HG02870 (cell line): Measurements from ENCODE around the gene IFNG-AS1.

Experiments used
- ATAC-seq: cut with Tn5 transposase; IDR thresholded peaks from one replicate; pipeline ENCODE4 v1.9.1; 2021; ENCODE audit warnings: mild to moderate bottlenecking, moderate library complexity; ENCODE audit not compliant: unreplicated experiment

IFNG-AS1 gene

DNA sequence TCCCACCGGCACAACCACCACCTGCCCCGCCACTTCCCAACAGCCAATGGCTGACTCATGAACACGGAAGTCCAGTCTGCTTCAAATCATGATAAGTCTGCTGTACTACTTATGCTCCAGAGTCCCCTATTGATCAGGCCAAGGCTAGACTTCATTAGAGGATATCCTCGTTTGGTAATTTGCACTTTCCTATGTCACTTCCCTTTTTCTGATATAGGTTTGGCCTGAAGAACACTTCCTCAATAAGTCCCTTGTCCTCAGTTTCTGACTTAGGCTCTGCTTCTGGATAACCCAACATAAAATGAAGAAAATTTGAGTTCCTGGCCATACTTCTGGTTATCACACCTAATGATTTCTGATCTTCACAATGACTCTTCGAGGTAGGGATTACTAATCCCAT, 45.3 kb downstream of the IFNG-AS1 start:
- no peak for ATAC-seq

DNA sequence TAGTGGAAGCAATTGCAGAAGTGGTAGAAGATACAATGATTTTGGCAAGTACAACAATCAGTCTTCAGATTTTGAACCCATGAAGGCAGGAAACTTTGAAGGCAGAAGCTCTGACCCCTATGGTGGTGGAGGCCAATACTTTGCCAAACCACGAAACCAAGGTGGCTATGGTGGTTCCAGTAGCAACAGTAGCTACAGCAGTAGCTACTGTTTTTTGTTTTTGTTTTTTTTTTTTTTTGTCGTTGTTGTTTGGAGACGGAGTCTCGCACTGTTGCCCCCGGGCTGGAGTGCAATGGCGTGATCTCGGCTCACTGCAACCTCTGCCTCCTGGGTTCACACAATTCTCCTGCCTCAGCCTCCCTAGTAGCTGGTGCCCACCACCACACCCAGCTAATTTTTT, 47.4 kb downstream of the IFNG-AS1 start:
- ATAC-seq = no peak

DNA sequence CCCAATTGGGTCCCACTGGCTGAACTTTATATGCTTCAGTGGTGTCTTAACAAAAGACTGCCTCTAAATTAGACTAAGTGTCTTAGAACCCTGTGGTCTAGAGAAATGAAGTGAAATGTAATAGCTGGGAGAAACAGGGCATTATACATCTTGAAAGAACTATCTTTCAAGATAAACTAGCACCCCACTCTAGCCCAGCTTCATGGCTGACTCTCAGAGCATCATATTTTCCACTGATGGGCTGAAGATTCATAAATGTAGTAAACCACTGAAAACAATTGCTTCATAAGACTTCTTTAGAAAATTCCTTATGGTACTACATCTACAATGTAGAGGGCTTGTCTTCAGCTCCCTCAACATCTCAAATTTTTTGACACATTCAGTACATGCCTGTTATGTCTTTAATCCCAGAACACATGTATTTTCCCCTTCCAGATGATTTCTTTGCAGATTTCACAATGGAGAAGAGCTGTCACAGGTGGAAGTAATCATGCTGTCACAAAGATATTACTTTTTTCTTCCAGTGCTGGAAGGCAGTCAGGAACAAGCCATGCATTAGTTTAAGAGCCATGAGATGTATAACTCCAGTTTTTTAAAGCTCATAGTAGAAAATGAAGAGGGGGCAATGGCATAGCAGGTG, 48.5 kb downstream of the IFNG-AS1 start:
- ATAC-seq = no peak

DNA sequence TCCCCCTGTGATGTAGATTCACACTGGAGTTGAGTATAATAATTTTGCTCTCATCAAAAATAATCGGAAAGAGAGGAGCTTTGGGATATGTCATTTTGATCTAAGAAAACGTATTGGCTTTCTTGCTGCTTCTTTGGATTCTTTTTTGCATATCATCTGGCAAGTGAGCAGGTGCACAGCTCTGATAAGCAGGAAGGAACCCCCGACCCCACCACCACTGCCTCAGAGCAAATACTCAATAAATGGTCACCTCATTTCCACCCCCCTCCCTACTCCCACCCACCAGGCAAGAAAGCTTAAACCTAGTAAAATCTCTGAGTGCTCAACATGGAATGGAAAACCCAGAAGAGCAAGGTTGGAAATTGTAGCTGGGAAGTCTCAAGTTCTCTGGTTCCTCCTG, 49.4 kb downstream of the IFNG-AS1 start:
- no peak for ATAC-seq

DNA sequence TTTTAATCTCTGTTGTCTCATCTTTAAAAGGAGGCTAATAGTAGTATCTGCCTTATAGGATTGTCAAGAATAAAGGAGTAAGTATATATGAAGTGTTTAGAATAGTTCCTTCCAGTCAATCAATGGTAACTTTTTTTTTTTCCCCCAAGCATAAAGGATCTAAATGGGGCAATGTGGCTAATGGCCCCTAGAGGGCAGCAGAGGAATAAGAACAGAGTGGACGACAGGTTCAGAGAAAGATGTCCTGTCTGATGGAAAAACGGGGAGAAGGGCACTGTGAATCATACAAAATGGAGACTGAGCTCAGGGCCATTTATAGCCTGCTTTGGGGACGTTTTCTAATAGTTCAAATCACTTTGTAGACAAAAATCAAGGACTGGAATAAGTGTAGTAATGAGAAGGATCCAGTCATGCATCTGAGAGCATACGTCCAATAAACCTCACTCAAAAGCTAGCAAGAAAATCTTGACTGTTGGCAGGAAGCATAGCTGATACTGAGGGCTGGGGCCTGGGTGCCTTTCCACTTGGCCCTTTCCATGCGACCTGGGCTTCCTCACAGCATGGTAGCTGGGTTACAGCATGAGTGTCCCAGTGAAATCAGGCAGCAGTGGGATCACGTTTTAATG, 51.3 kb downstream of the IFNG-AS1 start:
- no peak for ATAC-seq

DNA sequence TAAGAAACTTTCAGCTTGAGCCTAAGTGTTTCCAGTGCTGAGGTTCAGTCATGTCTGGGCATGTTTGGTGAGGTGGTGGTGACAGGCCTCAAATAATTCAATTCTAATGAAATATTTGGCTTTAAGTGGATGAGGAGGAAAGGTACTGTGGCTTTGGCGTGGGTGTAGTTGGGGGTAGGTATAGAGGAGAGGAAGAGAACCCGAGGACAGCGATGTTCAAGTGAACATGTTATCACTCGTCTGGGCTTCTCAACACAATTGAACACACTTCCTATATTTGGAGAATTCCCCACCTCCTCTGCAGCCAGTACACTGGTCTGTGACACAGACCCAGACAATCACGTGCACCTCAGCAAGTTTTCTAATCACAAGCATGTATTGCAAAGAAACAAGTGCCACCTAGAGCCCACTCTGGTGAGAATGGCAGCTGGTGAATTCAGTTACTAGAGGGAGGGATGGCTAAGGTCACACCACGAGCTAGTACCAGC, 53.0 kb downstream of the IFNG-AS1 start:
- ATAC-seq = peak; percentile 73

DNA sequence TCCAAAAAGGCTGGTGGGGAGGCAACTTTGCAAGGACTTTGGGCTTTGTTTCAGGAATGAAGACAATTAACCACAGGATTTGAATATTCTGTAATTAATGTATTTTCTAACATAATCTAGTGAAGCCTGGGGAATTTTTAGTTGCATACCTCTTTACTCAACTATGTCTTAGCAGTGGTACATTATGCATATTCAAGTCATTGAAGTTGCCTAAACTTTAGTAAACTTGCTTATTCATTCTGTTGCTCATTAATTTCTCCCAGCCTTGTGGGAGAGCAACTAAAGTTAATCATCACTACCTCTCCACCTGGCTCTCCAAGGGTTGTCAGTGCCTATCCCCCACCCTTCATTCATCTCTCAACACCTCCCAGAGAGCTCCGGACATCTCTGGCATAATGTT, 54.2 kb downstream of the IFNG-AS1 start:
- no peak for ATAC-seq

DNA sequence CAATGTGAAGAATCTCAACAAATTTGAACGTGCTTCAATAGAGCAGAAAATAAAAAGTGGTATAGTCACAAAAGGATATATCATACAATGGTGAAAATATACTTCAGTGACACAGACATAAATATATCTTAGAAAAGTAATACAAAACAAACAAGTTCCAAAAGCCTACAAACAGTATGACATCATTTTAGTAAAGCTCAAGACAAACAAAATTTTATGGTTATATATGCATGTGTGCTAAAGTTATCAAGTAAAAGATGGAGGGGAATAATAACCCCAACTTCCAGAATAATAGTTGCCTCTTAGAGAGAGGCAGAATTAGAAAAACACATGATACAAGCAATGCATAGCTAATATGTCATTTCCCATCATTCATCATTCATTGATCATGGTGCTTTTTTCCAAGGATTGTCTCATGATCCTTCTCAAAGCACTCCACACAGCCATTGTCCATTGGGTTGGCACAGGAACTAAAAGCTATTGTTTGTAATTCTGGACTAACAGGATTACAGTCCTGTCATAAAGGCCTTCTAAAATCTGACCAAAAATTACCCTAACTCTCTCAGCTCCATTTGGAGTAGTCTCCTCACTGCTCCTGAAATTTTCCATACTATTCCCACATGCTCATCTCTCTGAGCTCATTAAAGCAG, 59.5 kb downstream of the IFNG-AS1 start:
- no peak for ATAC-seq

DNA sequence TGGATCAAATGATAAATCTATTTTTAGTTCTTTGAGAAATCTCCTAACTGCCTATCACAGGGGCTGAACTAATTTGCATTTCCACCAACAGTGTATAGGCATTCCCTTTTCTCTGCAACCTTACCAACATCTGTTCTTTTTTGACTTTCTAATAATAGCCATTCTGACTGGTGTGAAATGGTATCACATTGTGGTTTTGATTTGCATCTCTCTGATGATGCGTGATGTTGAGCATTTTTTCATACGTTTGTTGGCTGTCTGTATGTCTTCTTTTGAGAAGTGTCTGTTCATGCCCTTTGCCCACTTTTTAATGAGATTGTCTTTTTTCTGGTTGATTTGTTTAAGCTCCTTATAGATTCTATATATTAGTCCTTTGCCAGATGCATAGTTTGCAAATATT, 67.1 kb downstream of the IFNG-AS1 start:
- no peak for ATAC-seq

DNA sequence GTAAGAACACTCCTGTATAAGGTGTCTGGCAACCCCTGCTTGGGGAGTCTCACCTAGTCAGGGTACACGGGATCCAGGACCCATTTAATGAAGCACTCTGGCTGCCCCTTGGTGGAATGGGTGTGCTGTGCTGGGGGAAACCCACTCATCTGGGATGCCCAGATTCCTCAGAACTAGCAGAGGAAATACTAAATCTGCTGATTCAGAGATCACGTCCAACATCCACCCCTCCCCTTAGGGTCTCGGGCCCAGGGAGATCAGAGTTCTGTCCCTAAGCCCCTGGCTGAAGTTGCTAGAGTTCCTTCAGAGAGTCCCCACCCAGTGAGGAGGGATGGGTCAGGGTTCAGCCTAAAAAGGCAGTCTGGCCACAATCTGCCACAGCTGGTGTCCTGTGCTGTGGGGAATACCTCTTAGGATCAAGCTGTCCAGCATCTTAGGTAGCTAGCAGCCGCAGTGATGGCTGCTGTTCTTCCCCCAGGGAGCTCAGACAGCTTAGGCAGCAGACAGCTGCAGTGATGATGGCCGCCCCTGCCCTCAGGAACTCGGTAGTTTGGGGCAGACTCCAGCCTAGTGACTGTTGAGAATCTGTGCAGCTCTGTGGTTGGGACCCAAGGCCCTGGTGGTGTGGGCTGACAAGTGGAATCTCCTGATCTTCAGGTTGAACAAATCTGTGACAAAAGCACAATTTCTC, 74.8 kb downstream of the IFNG-AS1 start:
- ATAC-seq = no peak

DNA sequence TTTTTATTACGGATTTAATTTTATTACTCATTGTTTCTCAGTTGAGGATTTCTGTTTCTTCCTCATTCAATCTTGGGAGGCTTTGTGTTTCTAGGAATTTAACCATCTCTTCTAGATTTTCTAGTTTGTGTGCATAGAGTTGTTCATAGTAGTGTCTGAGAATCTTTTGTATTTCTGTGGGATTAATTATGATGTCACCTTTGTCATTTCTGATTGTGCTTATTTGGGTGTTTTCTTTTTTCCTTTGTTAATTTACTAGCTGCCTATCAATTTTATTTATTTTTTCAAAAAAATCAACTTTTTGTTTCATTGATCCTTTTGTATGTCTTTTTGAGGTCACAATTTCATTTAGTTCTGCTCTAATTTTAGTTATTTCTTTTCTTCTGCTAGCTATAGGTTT, 75.9 kb downstream of the IFNG-AS1 start:
- no peak for ATAC-seq

DNA sequence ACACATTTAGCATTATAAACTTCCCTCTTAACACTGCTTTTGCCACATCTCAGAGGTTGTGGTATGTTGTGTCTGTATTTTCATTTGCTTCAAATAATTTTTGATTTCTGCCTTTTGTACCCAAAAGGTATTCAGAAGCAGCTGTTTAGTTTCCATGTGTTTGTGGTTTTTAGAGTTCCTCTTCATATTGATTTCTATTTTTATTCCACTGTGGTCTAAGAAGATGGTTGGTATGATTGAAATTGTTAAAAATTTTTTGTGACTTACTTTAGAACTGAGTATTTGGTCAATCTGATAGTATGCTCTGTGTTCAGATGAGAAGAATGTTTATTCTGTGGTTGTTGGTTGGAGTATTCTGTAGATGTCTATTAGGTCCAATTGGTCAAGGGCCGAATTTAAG, 76.4 kb downstream of the IFNG-AS1 start:
- ATAC-seq = no peak

DNA sequence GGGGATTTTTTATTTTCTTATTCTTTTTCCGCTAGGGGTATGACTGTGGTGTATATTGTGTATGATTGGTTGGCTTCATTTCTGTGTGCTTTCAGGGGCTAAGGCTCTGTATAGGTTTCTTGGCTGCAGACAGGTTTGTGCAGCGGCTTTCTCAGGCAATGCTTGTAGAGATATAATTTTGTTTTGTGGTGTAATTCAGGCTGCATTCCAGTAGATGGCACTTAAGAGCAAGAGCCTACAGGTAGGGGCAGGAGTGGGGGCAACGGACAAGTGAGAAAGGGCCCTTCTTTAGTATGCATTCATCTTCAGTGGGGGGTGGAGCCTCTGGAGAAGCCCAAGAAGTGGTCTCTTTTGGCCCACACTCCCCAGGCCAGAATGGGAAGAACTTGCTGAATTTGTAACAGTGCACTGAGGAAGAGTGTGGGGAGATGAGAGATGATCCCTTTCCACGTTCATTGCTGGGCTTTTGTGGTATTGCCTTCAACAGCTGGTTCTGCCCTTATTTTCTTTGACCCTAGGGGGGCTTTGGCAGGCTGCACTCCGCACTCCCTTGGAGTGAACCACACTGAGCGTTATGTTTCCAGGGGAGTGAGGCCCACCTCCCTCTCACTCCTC, 78.6 kb downstream of the IFNG-AS1 start:
- ATAC-seq = no peak

DNA sequence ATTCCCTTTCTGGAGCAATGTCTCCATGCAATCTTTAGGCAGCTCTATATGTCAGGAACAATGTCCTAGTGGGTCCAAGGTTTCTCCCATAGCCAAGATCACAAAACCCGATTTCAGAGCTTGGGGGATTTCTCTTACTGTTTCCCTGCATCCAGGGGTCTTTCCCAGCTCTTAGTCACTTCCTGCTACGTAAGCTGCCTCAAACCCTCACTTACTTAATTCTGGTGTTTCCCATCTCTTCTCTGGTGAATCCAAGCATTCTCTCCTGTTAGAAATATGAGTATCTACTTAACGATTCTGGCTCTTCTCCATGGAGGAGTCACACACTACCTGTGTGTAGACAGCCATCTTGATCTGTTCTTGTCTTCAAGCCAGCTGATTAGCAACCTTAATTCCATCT, 80.0 kb downstream of the IFNG-AS1 start:
- no peak for ATAC-seq
